Coronary artery (tissue), 2 donors: ENCODE results near the gene RAX.

ENCODE experiments used
- DNase-seq: peaks from one replicate; pipeline ENCODE4 v3.0.0-alpha.2; 2017; ENCODE audit warnings: low spot score
- H3K27ac ChIP-seq, 2 donors: fragments of 200-600 bp; sonication (generic); one replicate each; pipeline ENCODE4 v1.5.1; 2016 to 2019
- H3K4me3 ChIP-seq: fragments of 200-600 bp; sonication (generic); 2 replicates; pipeline ENCODE4 v1.5.1; 2016; ENCODE audit warnings: mild to moderate bottlenecking, moderate library complexity
- TF ChIP-seq, protein P1 (sequence below): fragments of 200-600 bp; sonication (generic); IDR thresholded peaks from one replicate; pipeline ENCODE4 v1.5.1; 2019; ENCODE audit warnings: antibody characterized with exemption

RAX gene

DNA sequence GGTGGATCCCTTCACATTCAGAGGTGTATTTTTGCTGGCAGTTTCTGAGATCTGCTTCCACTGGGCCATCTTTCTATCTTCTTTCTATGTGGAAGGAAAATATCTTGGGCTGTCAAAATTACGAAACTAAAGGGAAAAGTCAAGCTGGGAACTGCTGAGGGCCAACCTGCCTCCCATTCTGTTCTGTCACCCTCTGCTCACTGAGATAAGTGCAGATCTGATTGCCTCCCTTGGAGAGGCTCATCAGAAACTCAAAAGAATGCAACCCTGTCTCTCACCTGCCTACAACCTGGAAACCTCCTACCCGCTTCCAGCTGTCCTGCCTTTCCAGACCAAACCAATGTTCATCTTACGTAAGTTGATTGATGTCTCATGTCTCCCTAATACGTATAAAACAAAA is 26.5 kb downstream of the RAX start:
- TF ChIP-seq, protein P1, sequence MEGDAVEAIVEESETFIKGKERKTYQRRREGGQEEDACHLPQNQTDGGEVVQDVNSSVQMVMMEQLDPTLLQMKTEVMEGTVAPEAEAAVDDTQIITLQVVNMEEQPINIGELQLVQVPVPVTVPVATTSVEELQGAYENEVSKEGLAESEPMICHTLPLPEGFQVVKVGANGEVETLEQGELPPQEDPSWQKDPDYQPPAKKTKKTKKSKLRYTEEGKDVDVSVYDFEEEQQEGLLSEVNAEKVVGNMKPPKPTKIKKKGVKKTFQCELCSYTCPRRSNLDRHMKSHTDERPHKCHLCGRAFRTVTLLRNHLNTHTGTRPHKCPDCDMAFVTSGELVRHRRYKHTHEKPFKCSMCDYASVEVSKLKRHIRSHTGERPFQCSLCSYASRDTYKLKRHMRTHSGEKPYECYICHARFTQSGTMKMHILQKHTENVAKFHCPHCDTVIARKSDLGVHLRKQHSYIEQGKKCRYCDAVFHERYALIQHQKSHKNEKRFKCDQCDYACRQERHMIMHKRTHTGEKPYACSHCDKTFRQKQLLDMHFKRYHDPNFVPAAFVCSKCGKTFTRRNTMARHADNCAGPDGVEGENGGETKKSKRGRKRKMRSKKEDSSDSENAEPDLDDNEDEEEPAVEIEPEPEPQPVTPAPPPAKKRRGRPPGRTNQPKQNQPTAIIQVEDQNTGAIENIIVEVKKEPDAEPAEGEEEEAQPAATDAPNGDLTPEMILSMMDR = no peak

DNA sequence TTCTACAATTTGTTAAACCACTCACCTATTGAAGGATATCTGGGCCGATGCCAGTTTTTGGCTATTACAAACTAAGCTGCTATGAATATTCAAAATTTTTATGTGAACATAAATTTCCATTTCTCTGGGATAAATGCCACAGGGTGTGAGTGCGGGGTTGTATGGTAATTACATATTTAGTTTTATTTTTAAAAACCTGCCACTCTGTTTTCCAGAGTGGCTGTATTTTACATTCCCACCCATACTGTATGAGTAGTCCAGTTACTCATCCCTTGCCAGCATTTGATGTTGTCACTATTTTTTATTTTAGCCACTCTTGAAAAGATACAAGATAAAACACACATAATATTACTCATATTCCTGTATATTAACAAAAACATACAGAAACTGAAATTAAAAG is 30.3 kb downstream of the RAX start:
- TF ChIP-seq, protein P1 = no peak
- DNase-seq = no peak
- Histone ChIP-seq H3K4me3 (no peak overlapping the region), H3K27ac (no peak overlapping the region)

More for the DNA sequence above, 26.5 kb downstream of the RAX start:
- no peak overlapping the region for H3K27ac ChIP-seq
- H3K4me3 ChIP-seq = no peak overlapping the region
- no peak for DNase-seq

DNA sequence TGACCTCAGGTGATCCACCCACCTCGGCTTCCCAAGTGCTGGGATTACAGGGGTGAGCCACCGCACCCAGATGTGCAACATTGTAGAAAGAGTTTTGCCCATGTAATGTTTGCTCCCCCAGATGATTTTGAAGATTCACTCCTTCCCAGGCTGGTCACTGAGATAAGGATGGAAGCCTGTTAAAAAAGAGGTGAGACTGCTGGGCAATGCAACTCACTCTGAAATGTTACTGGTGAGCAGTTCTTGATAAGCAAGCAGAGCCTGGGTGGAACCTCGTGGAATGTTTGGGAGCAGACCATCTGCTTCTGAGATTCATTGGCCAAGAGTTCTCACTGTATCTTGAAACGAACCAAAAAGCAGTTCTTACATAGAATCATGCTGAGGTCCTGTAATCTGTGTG is 33.6 kb downstream of the RAX start:
- Histone ChIP-seq H3K27ac (no peak overlapping the region), H3K4me3 (no peak overlapping the region)
- TF ChIP-seq, protein P1 = no peak
- no peak for DNase-seq

DNA sequence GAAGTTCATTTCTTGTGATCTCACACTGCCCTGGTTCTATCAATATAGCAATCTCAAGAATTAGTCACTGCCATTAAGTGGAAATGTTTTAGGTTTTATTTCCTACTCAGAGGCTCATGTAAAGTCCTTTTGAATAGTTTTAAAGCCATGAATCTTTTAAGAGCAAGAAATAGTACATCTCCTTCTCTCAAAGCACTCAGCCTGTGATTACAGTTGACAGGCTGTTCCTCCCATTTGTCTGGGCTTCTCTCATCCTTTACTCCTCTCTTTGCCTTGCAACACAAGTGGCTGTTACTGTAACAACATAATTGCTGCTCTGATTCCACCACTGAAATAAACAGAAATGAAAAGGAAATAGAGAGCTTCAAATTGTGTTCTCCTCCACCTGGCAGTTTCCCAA is 34.9 kb downstream of the RAX start:
- no peak for DNase-seq
- Histone ChIP-seq H3K27ac (no peak overlapping the region), H3K4me3 (no peak overlapping the region)
- TF ChIP-seq, protein P1 = no peak

DNA sequence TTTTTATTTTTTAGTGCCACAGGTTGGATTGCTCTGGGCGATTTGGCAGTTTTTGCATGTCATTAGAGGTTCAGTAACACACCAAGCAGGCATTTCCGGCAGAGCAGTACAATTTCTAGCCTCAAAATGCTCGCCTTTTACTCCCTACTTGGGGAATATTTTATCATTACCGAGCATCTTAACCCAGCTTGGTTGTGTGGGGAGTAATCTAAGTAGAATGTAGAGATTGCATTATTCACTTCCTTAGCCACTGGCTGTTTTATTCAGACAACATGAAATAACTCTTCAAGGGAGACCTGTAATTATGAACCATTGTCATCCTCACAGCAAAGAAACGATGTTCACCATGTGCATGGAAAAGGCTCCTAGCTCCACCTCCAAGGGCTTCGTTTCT is 40.2 kb downstream of the RAX start:
- H3K27ac ChIP-seq = no peak overlapping the region
- no peak overlapping the region for H3K4me3 ChIP-seq
- no peak for DNase-seq
- TF ChIP-seq, protein P1 = no peak

DNA sequence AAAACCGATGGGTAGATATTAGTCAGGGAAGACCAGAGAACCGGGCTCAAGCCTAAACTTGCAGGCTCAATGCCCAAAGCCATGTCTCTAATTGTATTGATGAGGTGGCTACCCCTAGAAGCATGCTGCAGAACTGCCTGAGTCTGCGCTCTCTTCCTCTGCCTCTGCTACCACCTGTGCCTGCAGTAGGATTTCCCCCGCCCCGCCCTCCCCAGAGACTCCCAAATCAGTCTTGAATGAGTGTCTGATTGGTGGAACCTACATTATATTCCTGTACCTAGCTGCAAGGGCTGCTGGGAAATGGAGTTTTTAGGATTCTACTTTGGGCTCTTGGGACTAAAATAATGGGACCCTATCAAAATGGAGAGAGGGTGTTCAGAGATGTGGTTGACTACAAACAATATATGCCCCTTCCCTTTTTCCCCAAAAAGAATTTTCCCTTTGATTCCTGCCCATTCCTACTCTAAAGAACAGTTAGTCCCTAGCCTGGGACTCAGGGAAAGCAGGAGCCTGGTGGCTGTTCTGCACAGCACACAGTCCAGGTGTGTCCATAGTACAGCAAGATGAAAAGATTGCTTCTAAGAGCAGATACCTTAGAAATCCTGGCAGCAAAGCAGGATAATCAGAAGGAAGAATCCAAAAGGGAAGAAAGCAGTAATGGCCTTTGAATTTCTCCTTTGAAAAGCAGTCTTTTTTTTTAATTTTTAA is 40.8 kb downstream of the RAX start:
- TF ChIP-seq, protein P1 = no peak
- H3K4me3 ChIP-seq = no peak overlapping the region
- H3K27ac ChIP-seq = no peak overlapping the region
- no peak for DNase-seq

DNA sequence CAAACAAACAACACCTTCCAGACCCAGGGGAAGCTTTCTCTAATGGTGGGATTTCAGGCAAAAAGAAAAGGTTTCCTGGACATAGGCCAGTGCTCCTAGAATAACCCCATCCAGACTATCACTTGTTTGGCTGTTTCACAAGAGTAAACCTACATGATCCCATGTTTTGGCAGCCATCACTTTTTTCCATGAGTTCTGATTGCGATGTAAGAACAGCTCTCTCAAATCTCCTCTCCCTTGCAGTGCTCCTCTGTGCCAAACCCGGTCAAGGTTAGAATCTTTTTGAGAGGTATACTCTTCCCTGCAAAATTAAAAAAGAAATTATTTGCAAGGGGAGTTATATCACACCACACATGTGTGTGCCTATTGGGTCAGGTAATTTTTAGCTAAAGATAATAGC is 41.4 kb downstream of the RAX start:
- TF ChIP-seq, protein P1 = no peak
- Histone ChIP-seq H3K27ac (no peak overlapping the region), H3K4me3 (no peak overlapping the region)
- no peak for DNase-seq
